ENCODE measurements around the gene GLI2.

GLI2 gene

GRCh38 chr2:120775194-120775593 is 39.5 kb downstream of the GLI2 start:
- no peak for DNase-seq (ENCODE audit: low spot score)
- in situ Hi-C loops (cut with MboI; ENCODE audit: low pct_unique_long_range_greater_than_20kb, low sequenced_read_pairs, unreplicated experiment) = no loop called here
- TF ChIP-seq CTCF (IDR thresholded peaks at IDR 0.05; ENCODE audit: extremely low read depth, insufficient read depth, missing control alignments) = no peak

GRCh38 chr2:120775801-120776589 is 40.3 kb downstream of the GLI2 start:
- in situ Hi-C loops (cut with MboI; ENCODE audit: low pct_unique_long_range_greater_than_20kb, low sequenced_read_pairs, unreplicated experiment) = no loop called here
- no peak for DNase-seq (ENCODE audit: low spot score)
- no peak for TF ChIP-seq CTCF (IDR thresholded peaks at IDR 0.05; ENCODE audit: extremely low read depth, insufficient read depth, missing control alignments)

GRCh38 chr2:120776649-120777048 is 41.0 kb downstream of the GLI2 start:
- in situ Hi-C loops (cut with MboI; ENCODE audit: low pct_unique_long_range_greater_than_20kb, low sequenced_read_pairs, unreplicated experiment) = no loop called here
- DNase-seq (ENCODE audit: low spot score) = no peak
- TF ChIP-seq CTCF (IDR thresholded peaks at IDR 0.05; ENCODE audit: extremely low read depth, insufficient read depth, missing control alignments) = no peak

GRCh38 chr2:120777170-120777751 is 41.6 kb downstream of the GLI2 start:
- in situ Hi-C loops (cut with MboI; ENCODE audit: low pct_unique_long_range_greater_than_20kb, low sequenced_read_pairs, unreplicated experiment) = no loop called here
- DNase-seq (ENCODE audit: low spot score) = no peak
- no peak for TF ChIP-seq CTCF (IDR thresholded peaks at IDR 0.05; ENCODE audit: extremely low read depth, insufficient read depth, missing control alignments)

GRCh38 chr2:120777787-120778186 is 42.1 kb downstream of the GLI2 start:
- no peak for DNase-seq (ENCODE audit: low spot score)

GRCh38 chr2:120778244-120778643 is 42.6 kb downstream of the GLI2 start:
- no peak for TF ChIP-seq CTCF (IDR thresholded peaks at IDR 0.05; ENCODE audit: extremely low read depth, insufficient read depth, missing control alignments)
- in situ Hi-C loops (cut with MboI; ENCODE audit: low pct_unique_long_range_greater_than_20kb, low sequenced_read_pairs, unreplicated experiment) = no loop called here

More at GRCh38 chr2:120777787-120778186, 42.1 kb downstream of the GLI2 start:
- in situ Hi-C loops (cut with MboI; ENCODE audit: low pct_unique_long_range_greater_than_20kb, low sequenced_read_pairs, unreplicated experiment) = no loop called here
- TF ChIP-seq CTCF (IDR thresholded peaks at IDR 0.05; ENCODE audit: extremely low read depth, insufficient read depth, missing control alignments) = no peak

More at GRCh38 chr2:120778244-120778643, 42.6 kb downstream of the GLI2 start:
- DNase-seq (ENCODE audit: low spot score) = no peak
